Measurements from ENCODE around the gene CDO1. TPM values are rescaled to one million over a fixed set of nuclear protein-coding genes. Genes with fewer than 3 reads are reported as not detected.
"Not testable (repeated sequence)": the region's sequence is repeated elsewhere in the genome, so short reads cannot be mapped to it uniquely, and the experiment has no call there.

The CDO1 gene
- total RNA-seq, 4 donors from 2014 or later: 2.5 to 26.0 (median 16.8) TPM

DNA sequence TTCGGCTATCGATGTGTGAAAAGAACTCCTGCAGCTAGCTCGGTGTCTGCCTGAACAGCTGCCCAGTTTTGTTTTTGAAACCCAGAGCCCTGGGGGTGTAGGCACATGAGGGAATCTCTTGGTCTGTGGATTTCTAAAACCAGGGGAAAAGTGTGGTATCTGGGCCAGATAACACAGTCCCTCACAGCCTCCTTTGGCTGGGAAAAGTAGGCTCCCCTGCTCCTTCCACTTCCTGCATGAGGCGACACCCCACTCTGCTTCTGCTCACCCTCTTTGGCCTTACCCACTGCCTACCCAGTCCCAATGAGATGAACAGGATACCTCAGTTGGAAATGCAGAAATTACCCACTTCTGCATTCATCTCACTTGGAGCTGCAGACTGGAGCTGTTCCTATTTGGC is 9.5 kb upstream of the CDO1 start:
- no peak for DNase-seq (ENCODE audit: extremely low spot score)
- Histone ChIP-seq H3K36me3 (peaks cover 0 to 36% (median 26%) of the 10 kb centered on the region in 4 donors), H3K9me3 (no peaks in the 10 kb centered on the region), H3K4me3 (no peak overlapping the region), H3K4me1 (peaks cover 0 to 3% (median under 1%) of the 10 kb centered on the region in 4 donors), H3K27me3 (no peaks in the 10 kb centered on the region), H3K27ac (replicated peaks in 1 of 4) (no peak overlapping the region)
- intact Hi-C loops (cut with DNase I): no loop called here
- no peak for TF ChIP-seq EP300 (IDR thresholded peaks at IDR 0.05)
- no peak for TF ChIP-seq POLR2A (IDR thresholded peaks at IDR 0.05; ENCODE audit: low read depth)
- TF ChIP-seq POLR2AphosphoS5 (IDR thresholded peaks at IDR 0.05): no peak
- no peak for TF ChIP-seq CTCF (IDR thresholded peaks at IDR 0.05)
- WGBS: 100% methylated on average over 4 of the region's 4 CpGs

- H3K4me1 ChIP-seq; H3K4me3 ChIP-seq; H3K27ac ChIP-seq (replicated peaks in 1 of 4); DNase-seq (ENCODE audit: extremely low spot score); H3K9me3 ChIP-seq; intact Hi-C loops (cut with DNase I); H3K27me3 ChIP-seq: not testable (repeated sequence)
- peaks cover 0 to 26% (median 20%) of the 10 kb centered on the region in 4 donors for H3K36me3 ChIP-seq
- WGBS: 93% methylated on average over 1 of the region's 1 CpG
These were observed 8.5 kb upstream of the CDO1 start for GRCh38 chr5:115824983-115825382.

DNA sequence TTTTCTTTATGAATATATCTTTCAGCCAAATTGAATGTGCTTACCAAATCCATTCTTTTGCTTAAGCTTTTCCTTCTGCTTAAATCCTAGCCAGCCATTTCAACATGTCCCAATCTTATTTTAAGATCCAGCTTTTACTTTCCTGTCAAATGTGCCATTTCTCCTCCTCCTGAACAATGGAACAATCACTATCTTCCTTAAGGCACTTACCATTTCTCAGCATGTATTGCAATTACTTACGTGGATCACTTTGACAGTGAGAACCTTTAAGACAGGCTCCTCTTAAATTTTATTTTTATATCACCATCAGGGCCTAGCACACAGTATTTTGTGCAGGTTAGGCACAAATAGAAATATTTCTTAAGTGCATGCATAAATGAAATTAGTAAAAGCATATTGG is 4.4 kb upstream of the CDO1 start:
- TF ChIP-seq EP300 (IDR thresholded peaks at IDR 0.05) (no peak), CTCF (IDR thresholded peaks at IDR 0.05) (no peak), POLR2A (IDR thresholded peaks at IDR 0.05; ENCODE audit: low read depth) (no peak), POLR2AphosphoS5 (IDR thresholded peaks at IDR 0.05) (no peak)
- peaks cover 0 to 12% (median 0%) of the 10 kb centered on the region in 4 donors for H3K27me3 ChIP-seq
- intact Hi-C loops (cut with DNase I): no loop called here
- no peaks in the 10 kb centered on the region for H3K9me3 ChIP-seq
- no peaks in the 10 kb centered on the region for H3K36me3 ChIP-seq
- peaks cover 11 to 17% (median 14%) of the 10 kb centered on the region in 4 donors for H3K4me1 ChIP-seq
- no peak overlapping the region for H3K27ac ChIP-seq (replicated peaks in 1 of 4)
- no peak for DNase-seq (ENCODE audit: extremely low spot score)
- 94% methylated on average over 1 of the region's 1 CpG for WGBS
- H3K4me3 ChIP-seq: no peak overlapping the region

DNA sequence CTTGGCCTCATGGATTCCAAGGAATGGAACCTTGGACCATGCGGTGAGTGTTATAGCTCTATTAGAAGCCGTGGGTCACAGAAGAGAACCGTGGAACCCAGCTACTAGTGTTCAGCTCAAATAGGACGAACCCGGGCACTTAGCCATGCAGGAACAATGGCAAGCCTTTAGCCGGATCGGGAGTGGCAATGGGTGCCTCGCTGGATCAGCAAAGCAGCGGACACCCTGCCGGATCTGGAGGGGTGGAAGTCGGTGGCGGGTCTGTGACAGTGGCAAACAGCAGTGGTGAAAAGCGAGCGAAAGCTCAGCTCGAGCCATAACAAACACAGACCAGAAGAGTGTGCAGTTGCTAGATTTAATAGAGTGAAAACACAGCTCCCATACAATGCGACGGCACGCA is 2.4 kb upstream of the CDO1 start:
- no peak for TF ChIP-seq POLR2AphosphoS5 (IDR thresholded peaks at IDR 0.05)
- no peak for TF ChIP-seq EP300 (IDR thresholded peaks at IDR 0.05)
- TF ChIP-seq POLR2A (IDR thresholded peaks at IDR 0.05; ENCODE audit: low read depth): no peak
- TF ChIP-seq CTCF (IDR thresholded peaks at IDR 0.05): no peak
- no peak overlapping the region for H3K4me3 ChIP-seq
- peaks cover 15 to 28% (median 22%) of the 10 kb centered on the region in 4 donors for H3K4me1 ChIP-seq
- no peaks in the 10 kb centered on the region for H3K9me3 ChIP-seq
- intact Hi-C loops (cut with DNase I): no loop called here
- peaks cover 0 to 33% (median 2%) of the 10 kb centered on the region in 4 donors for H3K27me3 ChIP-seq
- WGBS: 98% methylated on average over 15 of the region's 18 CpGs
- no peak for DNase-seq (ENCODE audit: extremely low spot score)
- H3K27ac ChIP-seq (replicated peaks in 1 of 4): no peak overlapping the region
- no peaks in the 10 kb centered on the region for H3K36me3 ChIP-seq

GRCh38 chr5:115817386-115817785 is 927 bp upstream of the CDO1 start:
- Histone ChIP-seq H3K36me3 (no peaks in the 10 kb centered on the region), H3K27me3 (peaks cover 0 to 34% (median 2%) of the 10 kb centered on the region in 4 donors), H3K4me3 (peak overlapping the region in 2 of 4 donors; percentile 68 to 70), H3K4me1 (peaks cover 15 to 28% (median 22%) of the 10 kb centered on the region in 4 donors), H3K9me3 (no peaks in the 10 kb centered on the region), H3K27ac (replicated peaks in 1 of 4) (peak overlapping the region in 2 of 4 donors; percentile 81 to 88)
- WGBS: 74% methylated on average over 7 of the region's 7 CpGs
- DNase-seq (ENCODE audit: extremely low spot score): no peak
- intact Hi-C loops (cut with DNase I): no loop called here
- TF ChIP-seq CTCF (IDR thresholded peaks at IDR 0.05) (no peak), POLR2AphosphoS5 (IDR thresholded peaks at IDR 0.05) (no peak), EP300 (IDR thresholded peaks at IDR 0.05) (no peak), POLR2A (IDR thresholded peaks at IDR 0.05; ENCODE audit: low read depth) (no peak)

Data from esophagus muscularis mucosa (tissue), 4 donors.